Measurements from ENCODE around the gene RPTOR. TPM values are rescaled to one million over a fixed set of nuclear protein-coding genes. Genes with fewer than 3 reads are reported as not detected.

The RPTOR gene
- total and polyA plus RNA-seq, 2 donors (not counting 3 experiments of a cell fraction or from before 2014, with no cell fraction given): 10.7 to 41.8 TPM

- DNase-seq (ENCODE audit: low read depth, low spot score) (no peak), FAIRE-seq (no peak)
- BruUV-seq (replicated peaks): no TSS peak
- Histone ChIP-seq H4K20me1 (replicated peaks; ENCODE audit: control insufficient read depth, extremely low read depth, insufficient read depth, low read length) (no peaks in the 10 kb centered on the region), H3K9me3 (replicated peaks; ENCODE audit: control insufficient read depth, insufficient read depth, low read length) (no peaks in the 10 kb centered on the region), H3K9me1 (replicated peaks; ENCODE audit: control insufficient read depth, extremely low read depth, insufficient read depth, low read length) (no peaks in the 10 kb centered on the region), H3K79me2 (ENCODE audit: control insufficient read depth, insufficient read depth, low read length) (no peaks in the 10 kb centered on the region), H3K4me2 (ENCODE audit: insufficient read depth, low read length) (no peak overlapping the region), H3K27me3 (ENCODE audit: control insufficient read depth in 2 of 2, insufficient read depth in 2 of 2, low read length in 2 of 2) (no peaks in the 10 kb centered on the region), H3K4me1 (ENCODE audit: control insufficient read depth, extremely low read depth, insufficient read depth, low read length) (no peaks in the 10 kb centered on the region), H3K27ac (ENCODE audit: insufficient read depth, low read depth, low read length) (no peak overlapping the region), H2AFZ (ENCODE audit: low read depth, low read length) (no peak overlapping the region), H3K4me3 (replicated peaks in 1 of 3; ENCODE audit: insufficient read depth in 1 of 3, low read depth in 1 of 3, low read length in 3 of 3) (no peak overlapping the region), H3K9ac (replicated peaks; ENCODE audit: extremely low read depth, insufficient read depth, low read length) (no peak overlapping the region), H3K36me3 (ENCODE audit: control insufficient read depth in 2 of 2, extremely low read depth in 1 of 2, insufficient read depth in 2 of 2, low read length in 2 of 2) (no peaks in the 10 kb centered on the region)
- intact Hi-C loops (cut with micrococcal nuclease): no loop called here
- ChIA-PET POLR2A (no interaction called here), CTCF (no interaction called here)
- no peak for TF ChIP-seq JUN (IDR thresholded peaks at IDR 0.05; ENCODE audit: borderline replicate concordance, insufficient read depth, insufficient read length, low read depth)
- no peak for TF ChIP-seq MYC (IDR thresholded peaks at IDR 0.05; ENCODE audit: low read depth, low read length)
- no peak for TF ChIP-seq GATA2 (IDR thresholded peaks at IDR 0.05; ENCODE audit: insufficient read depth, insufficient read length, low read depth, low read length)
- TF ChIP-seq MAX (IDR thresholded peaks at IDR 0.05; ENCODE audit: insufficient read depth, insufficient read length): no peak
- TF ChIP-seq CTCF (IDR thresholded peaks at IDR 0.05; ENCODE audit: extremely low read depth in 1 of 2, insufficient read depth in 1 of 2, low read depth in 1 of 2, low read length in 2 of 2): no peak
- no peak for TF ChIP-seq FOS (IDR thresholded peaks at IDR 0.05; ENCODE audit: borderline replicate concordance, insufficient read depth, low read length)
- dilution Hi-C loops (cut with MboI; ENCODE audit: extremely low pct_ligation_motif_present, low sequenced_read_pairs): no loop called here
Observed at GRCh38 chr17:80960797-80961452, 416.3 kb downstream of the RPTOR start.

Data from endothelial cell of umbilical vein (primary cell).